BJ (cell line): Measurements from ENCODE around the gene PEX14. TPM values are rescaled to one million over a fixed set of nuclear protein-coding genes. Genes with fewer than 3 reads are reported as not detected.

ENCODE experiments used
- CTCF ChIA-PET: fragments of 350-600 bp; formaldehyde crosslinking; extraction: SDS; loops from one replicate; lab custom pipeline; 2021; ENCODE audit warnings: antibody characterized with exemption, inconsistent platforms; lab: Yijun Ruan, JAX
- POLR2A ChIA-PET: fragments of 300-600 bp; sonication (Branson Sonifier 250); formaldehyde crosslinking; extraction: SDS; loops from one replicate; lab custom pipeline; 2021; ENCODE audit warnings: antibody characterized with exemption; lab: Charles Lee
- DNase-seq: peaks from one replicate; pipeline ENCODE4 v3.0.0-alpha.2; 2011; ENCODE audit warnings: low read depth
- H3K27me3 ChIP-seq: 2 replicates; pipeline ENCODE4 v1.6.0; 2011; ENCODE audit warnings: low read length; ENCODE audit not compliant: control insufficient read depth, insufficient read depth
- H3K36me3 ChIP-seq: 2 replicates; pipeline ENCODE4 v1.5.1; 2011; ENCODE audit warnings: low read length; ENCODE audit not compliant: control insufficient read depth, insufficient read depth
- H3K4me3 ChIP-seq: 2 replicates; pipeline ENCODE4 v1.5.1; 2011; ENCODE audit warnings: low read depth, mild to moderate bottlenecking, control low read depth, low read length
- polyA plus RNA-seq: library from polyadenylated mRNA; depleted of rRNA; stranded (reverse); fragments of >200 nt; gene quantifications from 2 replicates; pipeline ENCODE4 v1.2.3, GENCODE V29; 2011
- TF ChIP-seq, protein P1 (sequence below): IDR thresholded peaks from 2 replicates; pipeline ENCODE4 v1.5.1; 2011; ENCODE audit warnings: low read depth, mild to moderate bottlenecking, control low read depth, inconsistent platforms, low read length, moderate library complexity; ENCODE audit not compliant: insufficient read depth

PEX14 gene
- polyA plus RNA-seq, 1 experiment, result 10.1 TPM

DNA sequence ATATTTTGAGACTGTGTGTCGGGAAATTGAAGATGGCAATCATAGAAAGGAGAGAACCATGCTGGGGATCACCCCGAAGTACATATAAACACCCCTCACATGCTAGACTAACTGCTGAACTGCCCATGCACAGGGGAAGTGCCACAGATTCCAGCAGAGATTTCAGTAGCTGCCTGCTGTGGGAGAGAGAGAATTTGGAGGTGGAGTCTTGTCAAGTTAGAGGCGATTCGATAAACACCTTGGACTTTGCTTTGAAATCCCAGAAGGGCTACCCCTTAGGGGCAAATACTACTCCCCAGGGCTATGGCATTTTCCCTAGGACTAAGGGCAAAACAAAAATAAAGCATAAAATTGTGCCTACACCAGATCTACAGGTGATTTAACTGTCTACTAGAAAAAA, 103.3 kb downstream of the PEX14 start:
- Histone ChIP-seq H3K36me3 (no peaks in the 10 kb centered on the region), H3K4me3 (no peak overlapping the region), H3K27me3 (no peaks in the 10 kb centered on the region)
- CTCF ChIA-PET, result no interaction called here
- POLR2A ChIA-PET, result no interaction called here
- TF ChIP-seq, protein P1, sequence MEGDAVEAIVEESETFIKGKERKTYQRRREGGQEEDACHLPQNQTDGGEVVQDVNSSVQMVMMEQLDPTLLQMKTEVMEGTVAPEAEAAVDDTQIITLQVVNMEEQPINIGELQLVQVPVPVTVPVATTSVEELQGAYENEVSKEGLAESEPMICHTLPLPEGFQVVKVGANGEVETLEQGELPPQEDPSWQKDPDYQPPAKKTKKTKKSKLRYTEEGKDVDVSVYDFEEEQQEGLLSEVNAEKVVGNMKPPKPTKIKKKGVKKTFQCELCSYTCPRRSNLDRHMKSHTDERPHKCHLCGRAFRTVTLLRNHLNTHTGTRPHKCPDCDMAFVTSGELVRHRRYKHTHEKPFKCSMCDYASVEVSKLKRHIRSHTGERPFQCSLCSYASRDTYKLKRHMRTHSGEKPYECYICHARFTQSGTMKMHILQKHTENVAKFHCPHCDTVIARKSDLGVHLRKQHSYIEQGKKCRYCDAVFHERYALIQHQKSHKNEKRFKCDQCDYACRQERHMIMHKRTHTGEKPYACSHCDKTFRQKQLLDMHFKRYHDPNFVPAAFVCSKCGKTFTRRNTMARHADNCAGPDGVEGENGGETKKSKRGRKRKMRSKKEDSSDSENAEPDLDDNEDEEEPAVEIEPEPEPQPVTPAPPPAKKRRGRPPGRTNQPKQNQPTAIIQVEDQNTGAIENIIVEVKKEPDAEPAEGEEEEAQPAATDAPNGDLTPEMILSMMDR, result no peak
- no peak for DNase-seq

DNA sequence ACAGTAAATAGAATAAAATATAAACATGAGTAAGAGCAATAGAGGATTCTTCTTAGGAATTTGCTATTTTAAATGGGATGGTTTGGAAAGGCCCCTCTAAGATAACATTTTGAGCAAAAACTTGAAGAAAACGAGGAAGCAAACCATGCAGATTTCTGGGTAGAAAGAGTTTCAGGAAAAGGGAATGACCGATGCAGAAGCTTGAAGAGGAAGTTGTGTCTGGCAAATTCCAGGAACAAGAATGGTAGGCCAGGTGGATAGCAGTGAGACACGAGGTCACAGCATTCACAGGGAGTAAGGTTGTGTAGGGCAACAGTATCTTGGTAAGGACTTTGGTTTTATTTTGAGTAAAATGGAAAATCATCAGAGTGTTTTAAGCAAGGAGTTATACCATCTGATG, 108.9 kb downstream of the PEX14 start:
- H3K36me3 ChIP-seq, result no peaks in the 10 kb centered on the region
- ChIA-PET CTCF (interaction anchor here (1.0 kb wide), 1 partner anchor 33 kb away, joined by 3 read pairs; no protein-coding TSS in a partner anchor), POLR2A (no interaction called here)
- no peak for DNase-seq
- no peaks in the 10 kb centered on the region for H3K27me3 ChIP-seq
- no peak overlapping the region for H3K4me3 ChIP-seq
- TF ChIP-seq, protein P1, result no peak

DNA sequence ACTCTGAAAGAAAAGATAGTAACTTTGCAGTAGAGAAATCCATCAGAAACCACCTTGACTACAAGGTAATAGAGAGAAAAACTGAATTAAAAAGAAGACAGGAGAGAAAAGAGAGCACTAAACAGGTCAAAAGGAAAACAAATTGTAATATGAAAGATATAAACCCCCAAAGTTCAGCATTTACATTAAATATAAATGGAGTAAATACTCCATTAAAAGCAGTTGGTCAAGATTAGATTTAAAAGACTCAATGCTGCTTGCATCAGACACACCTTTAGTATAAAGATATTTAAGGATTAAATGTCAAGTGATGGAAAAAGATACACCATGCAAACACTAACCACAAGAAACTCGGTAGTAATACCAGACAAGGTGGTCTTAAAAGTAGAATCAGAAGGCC, 110.5 kb downstream of the PEX14 start:
- CTCF ChIA-PET, result interaction anchor here (1.6 kb wide), 1 partner anchor 9 kb away, joined by 4 read pairs; no protein-coding TSS in a partner anchor
- H3K27me3 ChIP-seq, result no peaks in the 10 kb centered on the region
- DNase-seq, result no peak
- H3K4me3 ChIP-seq, result no peak overlapping the region
- no peaks in the 10 kb centered on the region for H3K36me3 ChIP-seq
- TF ChIP-seq, protein P1, result no peak
- POLR2A ChIA-PET, result no interaction called here

DNA sequence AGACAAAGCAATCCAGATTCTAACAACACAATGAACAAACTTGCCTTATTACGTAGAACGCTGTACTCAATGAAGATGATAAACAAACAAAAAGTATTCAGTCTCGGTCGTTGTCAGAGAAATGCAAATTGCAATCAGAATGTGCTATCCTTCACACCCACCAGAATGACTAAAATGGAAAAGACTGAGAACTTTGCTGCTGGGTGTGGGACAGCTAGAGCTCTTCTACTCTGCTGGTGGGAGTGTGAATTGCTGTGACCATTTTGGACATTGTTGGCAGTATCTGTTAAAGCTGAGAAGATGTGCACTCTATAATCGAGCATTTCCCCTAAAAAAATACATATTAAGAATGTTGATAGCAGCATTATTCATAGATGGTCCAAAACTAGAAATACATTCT, 111.4 kb downstream of the PEX14 start:
- Histone ChIP-seq H3K4me3 (no peak overlapping the region), H3K36me3 (no peaks in the 10 kb centered on the region), H3K27me3 (no peaks in the 10 kb centered on the region)
- TF ChIP-seq, protein P1, result no peak
- CTCF ChIA-PET, result interaction anchor here (1.6 kb wide), 1 partner anchor 10 kb away, joined by 4 read pairs; no protein-coding TSS in a partner anchor
- POLR2A ChIA-PET, result interaction anchor here (0.7 kb wide), 1 partner anchor 12 kb away, joined by 18 read pairs; no protein-coding TSS in a partner anchor
- no peak for DNase-seq

DNA sequence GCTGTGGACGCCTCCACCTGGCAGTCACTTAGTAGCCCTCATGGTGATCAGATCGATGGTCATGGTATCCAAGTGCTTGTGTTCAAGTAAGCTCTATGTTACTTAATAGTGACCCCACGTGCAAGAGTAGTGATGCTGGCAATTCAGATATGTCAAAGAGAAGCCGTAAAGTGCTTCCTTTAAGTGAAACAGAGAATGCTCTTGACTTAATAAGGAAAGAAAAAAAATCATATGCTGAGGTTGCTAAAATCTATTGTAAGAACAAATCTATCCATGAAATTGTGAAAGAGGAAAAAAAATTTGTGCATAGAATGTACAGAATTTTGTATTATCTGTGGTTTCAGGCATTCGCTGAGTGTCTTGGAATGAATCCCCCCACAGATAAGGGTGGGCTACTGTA, 113.9 kb downstream of the PEX14 start:
- TF ChIP-seq, protein P1, result no peak
- CTCF ChIA-PET, result no interaction called here
- no peak for DNase-seq
- Histone ChIP-seq H3K4me3 (no peak overlapping the region), H3K27me3 (no peaks in the 10 kb centered on the region), H3K36me3 (no peaks in the 10 kb centered on the region)
- POLR2A ChIA-PET, result no interaction called here
